Upper lobe of left lung (tissue), 6 donors: ENCODE results near the gene SGSM1. TPM values are rescaled to one million over a fixed set of nuclear protein-coding genes. Genes with fewer than 3 reads are reported as not detected.

Experiments
- ATAC-seq, 2 donors: fragments of 200-7000 bp; cut with Tn5 transposase; one replicate each; pipeline ENCODE4 v1.9.1; 2022; ENCODE audit warnings: mild to moderate bottlenecking in 2 of 2, moderate library complexity in 2 of 2; ENCODE audit not compliant: low FRiP score in 2 of 2
- DNase-seq, 2 donors: peaks; one replicate each; pipeline ENCODE4 v3.0.0-alpha.2; 2019 to 2020
- H3K27ac ChIP-seq, 4 donors: fragments of 200-600 bp; sonication (generic); one replicate each; pipeline ENCODE4 v1.5.1; 2016 to 2019
- H3K27me3 ChIP-seq, 4 donors: fragments of 200-600 bp; sonication (generic); one replicate each; pipeline ENCODE4 v1.5.1; 2017 to 2019
- H3K36me3 ChIP-seq, 4 donors: fragments of 200-600 bp; sonication (generic); one replicate each; pipeline ENCODE4 v1.5.1; 2016 to 2019
- H3K4me1 ChIP-seq, 4 donors: fragments of 200-600 bp; sonication (generic); one replicate each; pipeline ENCODE4 v1.5.1; 2018 to 2019
- H3K4me3 ChIP-seq, 4 donors: fragments of 200-600 bp; sonication (generic); one replicate each; pipeline ENCODE4 v1.5.1; 2017 to 2019; ENCODE audit warnings: mild to moderate bottlenecking in 2 of 4, moderate library complexity in 1 of 4
- H3K9me3 ChIP-seq, 4 donors: fragments of 200-600 bp; sonication (generic); one replicate each; pipeline ENCODE4 v1.5.1; 2018 to 2019
- CTCF ChIP-seq, 6 experiments: fragments of 450-650 bp in 4 of 6; fragments of 200-600 bp in 2 of 6; sonication (generic) in 2 of 6; IDR thresholded peaks; one replicate each; pipeline ENCODE4 v1.5.1; 2016 to 2019; ENCODE audit warnings: antibody characterized with exemption in 6 of 6
- EP300 ChIP-seq, 4 donors: sonication (generic); formaldehyde crosslinking; IDR thresholded peaks; one replicate each; pipeline ENCODE4 v1.5.1; 2017; ENCODE audit warnings: antibody characterized with exemption in 4 of 4, control low read depth in 2 of 4
- POLR2A ChIP-seq, 4 donors: fragments of 450-650 bp; IDR thresholded peaks; one replicate each; pipeline ENCODE4 v1.5.1; 2016 to 2017; ENCODE audit warnings: antibody characterized with exemption in 4 of 4, mild to moderate bottlenecking in 2 of 4
- POLR2AphosphoS5 ChIP-seq, 2 donors: sonication (generic); formaldehyde crosslinking; IDR thresholded peaks; one replicate each; pipeline ENCODE4 v1.5.1; 2017; ENCODE audit warnings: antibody characterized with exemption in 2 of 2
- WGBS, 2 donors: methylation state at CpG; one replicate each; pipeline ENCODE4 v1.1.5; 2017 to 2018; 5-methylcytosine and 5-hydroxymethylcytosine counted together
- total RNA-seq, 6 donors: library from RNA; depleted of rRNA in 4 of 6; stranded (reverse); fragments of >200 nt in 4 of 6; gene quantifications; one replicate each; pipeline versions ENCODE4 v1.1.0 to v1.2.1, GENCODE V29; 2016 to 2021
- donor health status: DM: no; HTN: no; CAD: no; lungs with moderate emphysema.
- donor health status: DM: no; HTN: yes; CAD: no; lungs with severe emphysema.

SGSM1 gene
- total RNA-seq, 6 donors from 2014 or later = 0.76 to 4.2 (median 2.8) TPM

- no peak overlapping the region for H3K27ac ChIP-seq
- H3K36me3 ChIP-seq = no peaks in the 10 kb centered on the region
Observed at GRCh38 chr22:24841261-24841660, 35.2 kb downstream of the SGSM1 start.

GRCh38 chr22:24843048-24843447 lies 37.0 kb downstream of the SGSM1 start:
- H3K27me3 ChIP-seq = no peaks in the 10 kb centered on the region
- no peak overlapping the region for H3K27ac ChIP-seq
- no peak overlapping the region for H3K4me3 ChIP-seq
- H3K9me3 ChIP-seq = no peaks in the 10 kb centered on the region
- ATAC-seq (no peak), DNase-seq (no peak)
- peaks cover 0 to 6% (median 0%) of the 10 kb centered on the region in 4 donors for H3K4me1 ChIP-seq
- WGBS, 2 donors = 82 to 94% methylated on average over 3 of the region's 3 CpGs
- H3K36me3 ChIP-seq = no peaks in the 10 kb centered on the region
- TF ChIP-seq POLR2AphosphoS5 (IDR thresholded peaks at IDR 0.05) = no peak
- TF ChIP-seq POLR2A (IDR thresholded peaks at IDR 0.05) = no peak
- no peak for TF ChIP-seq EP300 (IDR thresholded peaks at IDR 0.05)

More at GRCh38 chr22:24841261-24841660, 35.2 kb downstream of the SGSM1 start:
- Histone ChIP-seq H3K27me3 (no peaks in the 10 kb centered on the region), H3K9me3 (no peaks in the 10 kb centered on the region), H3K4me1 (peaks cover 0 to 6% (median 0%) of the 10 kb centered on the region in 4 donors), H3K4me3 (no peak overlapping the region)
- ATAC-seq = peak in 1 of 2 donors; percentile 46
- WGBS, 2 donors = 26 to 40% methylated on average over 1 of the region's 1 CpG
- DNase-seq = peak in 1 of 2 donors; percentile 51
- TF ChIP-seq POLR2AphosphoS5 (IDR thresholded peaks at IDR 0.05) = no peak
- TF ChIP-seq POLR2A (IDR thresholded peaks at IDR 0.05) = no peak
- no peak for TF ChIP-seq EP300 (IDR thresholded peaks at IDR 0.05)
- TF ChIP-seq CTCF (IDR thresholded peaks at IDR 0.05) = no peak

- TF ChIP-seq POLR2AphosphoS5 (IDR thresholded peaks at IDR 0.05) = no peak
- H3K4me1 ChIP-seq = peaks cover 0 to 6% (median 0%) of the 10 kb centered on the region in 4 donors
- H3K27ac ChIP-seq = no peak overlapping the region
- H3K27me3 ChIP-seq = no peaks in the 10 kb centered on the region
- ATAC-seq = peak in 1 of 2 donors; percentile 72
- H3K9me3 ChIP-seq = no peaks in the 10 kb centered on the region
- H3K4me3 ChIP-seq = no peak overlapping the region
- 70 to 75% methylated on average over 13 of the region's 13 CpGs for WGBS, 2 donors
- H3K36me3 ChIP-seq = no peaks in the 10 kb centered on the region
- no peak for DNase-seq
Observed at GRCh38 chr22:24845041-24845898, 39.3 kb downstream of the SGSM1 start.

- Histone ChIP-seq H3K27ac (no peak overlapping the region), H3K27me3 (no peaks in the 10 kb centered on the region), H3K4me3 (no peak overlapping the region), H3K4me1 (no peaks in the 10 kb centered on the region), H3K9me3 (no peaks in the 10 kb centered on the region), H3K36me3 (no peaks in the 10 kb centered on the region)
- WGBS, 2 donors = 92 to 95% methylated on average over 6 to 14 of the region's 14 CpGs
- no peak for ATAC-seq
- peak in 1 of 2 donors; percentile 68 for DNase-seq
- no peak for TF ChIP-seq POLR2A (IDR thresholded peaks at IDR 0.05)
- TF ChIP-seq CTCF (IDR thresholded peaks at IDR 0.05) = no peak
- no peak for TF ChIP-seq EP300 (IDR thresholded peaks at IDR 0.05)
- TF ChIP-seq POLR2AphosphoS5 (IDR thresholded peaks at IDR 0.05) = no peak
Observed at GRCh38 chr22:24847490-24847889, 41.5 kb downstream of the SGSM1 start.

- Histone ChIP-seq H3K27ac (no peak overlapping the region), H3K4me1 (no peaks in the 10 kb centered on the region), H3K36me3 (no peaks in the 10 kb centered on the region), H3K27me3 (no peaks in the 10 kb centered on the region), H3K9me3 (no peaks in the 10 kb centered on the region), H3K4me3 (no peak overlapping the region)
- DNase-seq (no peak), ATAC-seq (no peak)
- 84 to 90% methylated on average over 3 to 4 of the region's 4 CpGs for WGBS, 2 donors
- TF ChIP-seq EP300 (IDR thresholded peaks at IDR 0.05) = no peak
- TF ChIP-seq POLR2A (IDR thresholded peaks at IDR 0.05) = no peak
- no peak for TF ChIP-seq POLR2AphosphoS5 (IDR thresholded peaks at IDR 0.05)
- TF ChIP-seq CTCF (IDR thresholded peaks at IDR 0.05) = no peak
Observed at GRCh38 chr22:24848559-24849168, 42.7 kb downstream of the SGSM1 start.
